ENCODE results near the gene FRS3. TPM values are rescaled to one million over a fixed set of nuclear protein-coding genes. Genes with fewer than 3 reads are reported as not detected.

FRS3 gene
- 10 to 100 TPM in 1 of 5 donors, 1 to 10 TPM in 3, under 1 TPM in 1; 0.29 to 22.2 (median 3.1) TPM for total RNA-seq
- 1 to 10 TPM; 2.9 to 4.4 (median 4.1) TPM for polyA plus RNA-seq
- long read RNA-seq, donor 1, partial matches to known transcripts, result 0 of 1 reads
- long read RNA-seq, donor 1, other reads (novel, unspliced or antisense), result 0 of 1 reads
- long read RNA-seq, donor 2, partial matches to known transcripts, result 154 of 162 reads
- long read RNA-seq, donor 2, other reads (novel, unspliced or antisense), result 6 of 162 reads
- long read RNA-seq, donor 3, partial matches to known transcripts, result 51 of 88 reads
- long read RNA-seq, donor 3, other reads (novel, unspliced or antisense), result 37 of 88 reads
- long read RNA-seq, donor 4, result 0 reads
- long read RNA-seq, donor 5, partial matches to known transcripts, result 0 of 1 reads
- long read RNA-seq, donor 5, other reads (novel, unspliced or antisense), result 0 of 1 reads
- long read RNA-seq, donor 6, transcript FRS3-202 (7 exons, 2,174 nt), result major isoform, 6 of 6 reads
- long read RNA-seq, donor 6, partial matches to known transcripts, result 0 of 6 reads
- long read RNA-seq, donor 6, other reads (novel, unspliced or antisense), result 0 of 6 reads
- long read RNA-seq, donor 7, partial matches to known transcripts, result 0 of 3 reads
- long read RNA-seq, donor 7, other reads (novel, unspliced or antisense), result 0 of 3 reads
- long read RNA-seq, donor 8, partial matches to known transcripts, result 185 of 200 reads
- long read RNA-seq, donor 8, other reads (novel, unspliced or antisense), result 13 of 200 reads
- long read RNA-seq, donor 9, partial matches to known transcripts, result 135 of 193 reads
- long read RNA-seq, donor 9, other reads (novel, unspliced or antisense), result 57 of 193 reads
- long read RNA-seq, donor 10, partial matches to known transcripts, result 0 of 2 reads
- long read RNA-seq, donor 10, other reads (novel, unspliced or antisense), result 0 of 2 reads

- no peaks in the 10 kb centered on the region for H3K9me3 ChIP-seq
- peaks cover 32 to 89% (median 64%) of the 10 kb centered on the region in 4 donors for H3K4me1 ChIP-seq
- H3K27ac ChIP-seq, result peak within 1 kb of the TSS; percentile 82 to 94 (median 90)
- peak; percentile 36 to 88 (median 84) for TF ChIP-seq POLR2AphosphoS5 (IDR thresholded peaks at IDR 0.05)
- TF ChIP-seq CTCF (IDR thresholded peaks at IDR 0.05), result peak in 6 of 7 experiments; percentile 5 to 95 (median 92)
- no peak for TF ChIP-seq EP300 (IDR thresholded peaks at IDR 0.05)
- intact Hi-C loops (cut with DNase I; ENCODE audit: low total_unique reads), result loop anchor here (10.0 kb wide), 1 partner anchor 265 kb away; no protein-coding TSS in a partner anchor
- H3K4me3 ChIP-seq, result peak within 1 kb of the TSS; percentile 67 to 91 (median 70)
- 0 to 1% (median 1%) methylated on average over 32 to 72 of the region's 73 CpGs for WGBS, 5 donors
- no peaks in the 10 kb centered on the region for H3K27me3 ChIP-seq
- DNase-seq, result peak; percentile 99
- H3K36me3 ChIP-seq, result peaks cover under 1 to 24% (median 24%) of the 10 kb centered on the region in 4 donors
These were observed at the start of gene FRS3 for GRCh38 chr6:41779788-41780550. Gene FRS3 (minus strand): TSS chr6:41779900. CDS start chr6:41776987, 2,913 bp downstream.

GRCh38 chr6:41826343-41827022 is 46.8 kb upstream of the FRS3 start:
- intact Hi-C loops (cut with DNase I; ENCODE audit: low total_unique reads), result no loop called here
- Histone ChIP-seq H3K36me3 (peaks cover 0 to 5% (median 0%) of the 10 kb centered on the region in 4 donors), H3K4me1 (peaks cover 0 to 6% (median 3%) of the 10 kb centered on the region in 4 donors), H3K27me3 (no peaks in the 10 kb centered on the region), H3K4me3 (no peak overlapping the region), H3K27ac (no peak overlapping the region), H3K9me3 (no peaks in the 10 kb centered on the region)
- no peak for DNase-seq
- TF ChIP-seq POLR2AphosphoS5 (IDR thresholded peaks at IDR 0.05), result no peak
- TF ChIP-seq CTCF (IDR thresholded peaks at IDR 0.05), result no peak
- no peak for TF ChIP-seq POLR2A (IDR thresholded peaks at IDR 0.05)
- TF ChIP-seq EP300 (IDR thresholded peaks at IDR 0.05), result no peak
- WGBS, 5 donors, result 95 to 99% (median 98%) methylated on average over 2 of the region's 2 CpGs

- TF ChIP-seq POLR2AphosphoS5 (IDR thresholded peaks at IDR 0.05), result peak in 1 of 3 donors; percentile 65
- TF ChIP-seq CTCF (IDR thresholded peaks at IDR 0.05), result no peak
- no peak overlapping the region for H3K4me3 ChIP-seq
- peak overlapping the region in 4 of 5 donors; percentile 13 to 69 (median 60) for H3K27ac ChIP-seq
- no peaks in the 10 kb centered on the region for H3K27me3 ChIP-seq
- H3K9me3 ChIP-seq, result no peaks in the 10 kb centered on the region
- 73 to 82% (median 75%) methylated on average over 13 of the region's 13 CpGs for WGBS, 5 donors
- peaks cover 0 to 5% (median 0%) of the 10 kb centered on the region in 4 donors for H3K36me3 ChIP-seq
- H3K4me1 ChIP-seq, result peaks cover 0 to 6% (median 3%) of the 10 kb centered on the region in 4 donors
- intact Hi-C loops (cut with DNase I; ENCODE audit: low total_unique reads), result no loop called here
- DNase-seq, result peak in 1 of 2 donors; percentile 64
These were observed 45.2 kb upstream of the FRS3 start for GRCh38 chr6:41824571-41825569.
